NCI-H446 treated with DMSO at 0.1 percent for 48 hours (cell line): Measurements from ENCODE around the gene RPTOR.

ENCODE experiments used
- DNase-seq: peaks from one replicate; lab custom pipeline; 2025; lab: John Stamatoyannopoulos, UW

The RPTOR gene

GRCh38 chr17:80913928-80914821 is 369.5 kb downstream of the RPTOR start:
- DNase-seq, result no peak

DNA sequence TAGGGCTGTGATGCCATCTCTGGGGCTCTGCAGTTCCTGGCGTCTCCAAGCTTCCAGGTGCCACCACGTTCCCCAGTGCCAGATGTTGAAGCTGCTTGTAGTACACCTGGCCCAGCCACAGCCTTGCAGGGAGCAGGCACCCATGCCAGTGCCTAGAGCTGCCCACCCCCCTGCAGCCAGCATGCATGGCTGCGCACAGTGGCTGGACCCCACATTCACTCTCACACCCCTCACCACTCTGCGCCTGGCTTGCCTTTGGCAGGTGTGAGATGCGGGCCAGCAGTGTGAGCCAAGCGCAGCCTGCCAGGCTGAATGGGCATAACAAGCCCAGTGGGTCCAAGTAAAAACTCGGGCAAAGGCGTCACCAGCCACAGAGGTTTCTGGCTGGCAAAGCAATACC is 371.6 kb downstream of the RPTOR start:
- no peak for DNase-seq

DNA sequence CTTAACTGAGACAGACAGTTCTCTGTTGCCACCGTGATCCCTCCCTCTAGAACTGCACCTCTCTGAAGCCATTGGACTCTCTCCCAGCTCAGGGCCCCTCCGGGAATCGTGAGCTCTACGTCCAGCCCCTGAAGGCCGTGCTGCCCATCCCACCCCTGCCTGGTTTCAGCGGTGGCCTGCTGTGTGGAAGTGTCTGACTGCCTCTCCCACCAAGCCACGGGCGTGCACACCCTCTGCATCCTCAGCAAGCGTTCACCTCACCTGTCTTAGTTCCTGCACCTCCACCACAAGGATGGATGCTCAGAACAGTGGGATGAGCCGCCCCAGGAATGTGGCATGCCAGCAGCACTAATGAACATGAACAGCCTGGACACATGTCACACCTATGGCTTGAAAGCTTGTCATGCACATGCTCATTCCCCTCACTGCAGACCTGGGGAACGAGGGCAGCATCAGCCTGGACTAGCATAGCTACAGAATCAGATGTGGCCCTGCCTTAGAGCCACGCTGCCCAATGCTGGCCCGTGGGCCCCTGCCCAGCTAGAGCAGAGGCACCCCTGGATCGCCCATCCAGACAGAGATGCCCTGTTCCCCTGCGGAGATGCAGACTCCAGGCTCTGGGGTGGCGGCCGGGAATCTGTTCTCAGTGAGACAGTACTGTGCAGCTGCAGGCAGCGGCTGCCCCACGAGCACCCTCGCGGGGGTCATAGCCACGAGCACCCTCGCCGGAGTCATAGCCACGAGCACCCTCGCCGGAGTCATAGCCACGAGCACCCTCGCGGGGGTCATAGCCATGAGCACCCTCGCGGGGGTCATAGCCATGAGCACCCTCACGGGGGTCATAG is 373.3 kb downstream of the RPTOR start:
- DNase-seq, result no peak

DNA sequence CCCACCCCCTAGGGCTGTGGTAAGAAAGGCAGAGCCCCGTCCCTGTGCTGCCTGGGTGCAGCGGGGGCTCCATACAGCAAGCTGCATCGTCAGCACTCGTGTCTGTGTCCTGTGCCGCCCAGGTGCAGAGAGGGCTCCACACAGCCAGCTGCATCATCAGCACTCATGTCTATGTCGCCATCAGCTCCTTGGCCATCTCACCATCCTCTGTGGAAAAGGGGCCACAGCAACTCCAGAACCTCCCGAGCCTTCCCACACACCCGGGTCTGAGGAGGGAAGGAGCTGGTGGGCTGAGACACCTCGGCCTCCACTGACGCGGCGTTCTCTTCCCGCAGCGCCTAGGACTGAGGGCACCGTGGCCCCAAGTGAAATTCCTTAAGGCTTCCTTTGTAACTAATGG is 374.1 kb downstream of the RPTOR start:
- no peak for DNase-seq

- no peak for DNase-seq
These were observed 375.0 kb downstream of the RPTOR start for GRCh38 chr17:80919331-80920311.

DNA sequence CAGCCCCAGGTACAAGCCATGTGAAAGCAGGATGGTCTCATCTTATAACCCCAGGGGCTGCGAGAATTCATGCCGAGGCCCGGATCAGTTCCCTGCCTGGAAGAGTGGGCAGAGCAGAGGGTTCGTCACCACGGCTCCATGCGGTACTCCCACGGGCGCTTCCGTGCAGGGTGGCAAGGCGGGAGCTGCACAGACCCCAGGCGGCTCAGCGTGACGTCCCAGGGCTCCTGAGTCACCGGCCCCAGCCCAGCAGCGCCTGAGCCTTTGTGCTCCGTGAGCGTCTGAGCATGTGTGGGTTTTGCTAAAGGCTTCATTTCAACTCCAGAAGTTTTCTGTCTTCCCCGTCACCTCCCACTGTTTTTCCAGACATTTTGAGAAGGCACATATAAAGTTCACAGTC is 375.8 kb downstream of the RPTOR start:
- DNase-seq, result no peak

DNA sequence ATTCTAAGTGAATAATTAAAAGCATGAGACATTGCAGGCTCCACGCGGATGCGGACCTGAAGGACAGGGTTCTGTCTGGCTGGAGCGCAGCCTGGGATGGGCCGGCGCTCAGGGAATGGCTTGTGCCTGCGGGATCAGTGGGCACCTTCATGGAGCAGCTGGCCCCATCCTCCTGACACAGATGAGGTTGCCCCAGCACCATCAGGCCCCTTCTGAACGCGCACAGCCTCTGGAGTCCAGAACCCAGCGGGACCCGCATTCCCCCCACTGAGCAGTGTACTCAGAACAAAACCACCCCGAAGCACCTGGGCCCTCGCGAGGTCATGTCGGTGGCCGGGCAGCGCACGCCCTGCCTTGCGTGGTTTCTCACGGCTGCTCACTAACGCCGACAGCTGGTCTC is 376.5 kb downstream of the RPTOR start:
- no peak for DNase-seq

DNA sequence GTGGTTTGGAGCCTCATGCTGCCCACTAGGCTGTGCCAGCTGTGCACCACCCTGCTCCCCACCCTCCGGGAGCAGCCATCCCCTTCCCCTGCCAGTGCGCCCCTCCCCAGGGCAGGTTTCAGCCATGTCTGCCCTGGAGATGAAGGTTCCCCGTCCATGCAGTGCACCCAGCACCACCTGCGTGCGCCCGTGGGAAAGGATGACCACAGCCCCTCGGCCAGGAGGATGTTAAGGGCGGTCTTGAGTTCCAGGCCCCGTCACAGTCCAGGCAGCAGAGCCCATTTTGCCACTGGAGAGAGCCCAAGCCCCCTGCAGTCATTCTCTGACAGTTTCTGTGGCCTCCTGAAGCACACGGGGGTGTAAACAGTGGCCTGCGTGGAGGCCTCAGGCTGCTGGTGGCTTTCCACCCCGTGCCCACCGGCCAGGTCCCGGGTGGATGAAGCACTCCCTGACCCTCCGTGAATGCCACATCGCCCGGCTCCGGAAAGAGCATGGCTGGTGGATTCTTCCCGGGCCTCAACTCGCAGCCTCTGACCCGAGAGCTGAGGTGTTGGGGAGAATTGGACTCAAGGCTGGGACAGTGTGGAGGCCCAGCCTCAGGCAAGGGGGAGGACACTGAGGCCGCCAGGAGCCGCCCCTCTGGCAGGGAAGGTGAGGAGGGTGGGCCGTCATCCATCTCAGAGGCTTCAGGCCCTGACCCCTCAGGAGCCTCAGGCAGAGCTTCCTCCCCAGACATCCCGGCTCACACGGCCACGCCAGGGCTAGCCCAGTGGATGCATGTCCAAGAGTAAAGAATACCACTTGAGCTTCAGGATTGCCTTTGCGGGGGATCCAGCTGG is 377.3 kb downstream of the RPTOR start:
- DNase-seq, result no peak

DNA sequence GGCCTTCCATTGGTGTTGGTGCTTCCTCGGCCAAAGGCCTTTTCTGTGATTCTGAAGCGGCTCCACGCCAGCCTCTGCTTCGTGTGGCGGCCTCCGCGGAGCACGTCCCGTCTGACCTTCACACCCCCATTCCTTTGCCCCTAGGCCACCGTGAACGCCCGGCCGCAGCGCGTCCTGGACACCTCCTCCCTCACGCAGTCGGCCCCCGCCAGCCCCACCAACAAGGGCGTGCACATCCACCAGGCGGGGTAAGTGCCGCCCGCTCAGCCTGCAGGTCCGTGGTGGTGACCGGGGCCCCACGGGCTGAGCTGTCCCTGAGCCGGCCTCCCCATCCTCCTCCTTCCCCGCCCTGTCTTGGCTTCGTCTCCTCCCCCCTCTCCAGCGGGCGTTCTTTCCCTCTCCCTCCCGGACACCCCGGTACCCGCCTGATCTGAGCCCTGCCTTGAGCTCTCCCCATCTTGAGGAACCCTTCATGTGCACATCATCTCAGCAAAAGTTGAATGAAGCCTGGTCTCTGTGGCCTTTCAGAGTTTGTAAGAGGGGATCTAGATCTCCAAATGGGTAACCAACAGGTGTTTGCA is 378.0 kb downstream of the RPTOR start:
- no peak for DNase-seq

GRCh38 chr17:80923211-80924110 is 378.8 kb downstream of the RPTOR start:
- DNase-seq, result no peak

- no peak for DNase-seq
These were observed 379.6 kb downstream of the RPTOR start for GRCh38 chr17:80924111-80924806.

- no peak for DNase-seq
These were observed 380.4 kb downstream of the RPTOR start for GRCh38 chr17:80924807-80925610.

GRCh38 chr17:80925688-80926335 is 381.2 kb downstream of the RPTOR start:
- no peak for DNase-seq

DNA sequence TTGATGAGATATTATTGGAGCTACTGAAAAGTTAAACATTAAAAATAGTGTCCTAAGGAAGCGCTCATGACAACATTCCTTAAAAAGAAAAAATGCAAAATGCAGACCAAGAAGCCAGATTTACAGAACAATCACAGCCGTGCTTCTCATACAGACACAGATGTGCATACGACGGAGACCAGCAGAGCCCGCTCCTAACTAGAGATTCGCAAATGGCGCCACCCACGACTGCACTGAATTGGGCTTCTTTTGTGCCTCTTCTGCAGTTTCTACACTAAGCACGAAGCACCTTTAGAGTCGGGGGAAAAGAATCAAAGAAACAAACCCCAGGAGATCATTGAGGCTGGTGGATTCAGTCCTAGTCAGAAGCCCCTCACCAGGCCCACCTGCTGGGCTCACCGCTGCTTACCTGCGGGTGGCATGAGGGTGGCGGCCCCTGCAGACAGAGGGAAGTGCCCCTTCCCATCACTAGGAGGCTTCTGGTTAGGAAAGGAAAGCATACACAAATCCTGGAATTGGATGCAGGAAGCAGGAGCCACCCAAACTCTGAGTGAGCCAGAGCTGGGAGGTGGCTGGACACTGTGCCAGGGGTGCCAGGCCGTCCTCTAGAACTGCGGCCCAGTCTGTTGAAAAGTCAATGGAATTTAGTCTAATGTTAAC is 382.1 kb downstream of the RPTOR start:
- no peak for DNase-seq

- DNase-seq, result no peak
These were observed 383.2 kb downstream of the RPTOR start for GRCh38 chr17:80927791-80928216.

- DNase-seq, result no peak
These were observed 384.8 kb downstream of the RPTOR start for GRCh38 chr17:80929449-80929848.
